Measurements from ENCODE around the gene RSPH9. TPM values are rescaled to one million over a fixed set of nuclear protein-coding genes. Genes with fewer than 3 reads are reported as not detected.

RSPH9 gene
- total and polyA plus RNA-seq, 2 donors (not counting 3 experiments of a cell fraction or from before 2014, with no cell fraction given) = 0.18 to 0.27 TPM

DNA sequence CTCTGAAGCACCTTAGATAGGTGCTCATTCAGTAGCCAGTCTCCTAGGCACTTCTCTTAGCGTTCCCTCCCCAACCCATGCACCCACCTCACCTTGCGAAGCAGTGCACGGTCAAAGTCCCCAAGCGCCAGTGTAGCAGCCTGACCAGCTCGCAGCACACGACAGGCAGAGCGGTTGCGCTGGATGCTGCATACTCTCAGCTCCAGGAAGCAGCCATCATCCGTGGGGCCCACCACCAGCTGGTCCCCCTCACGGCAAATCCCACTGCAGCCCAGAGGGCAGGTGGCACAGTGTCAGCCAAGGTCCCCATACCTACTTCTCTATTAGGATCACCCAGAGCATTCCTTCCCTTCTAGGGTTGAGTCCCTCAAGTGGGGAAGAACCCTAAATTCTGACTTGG, 22.3 kb upstream of the RSPH9 start:
- H4K20me1 ChIP-seq (replicated peaks; ENCODE audit: control insufficient read depth, extremely low read depth, insufficient read depth, low read length) = no peaks in the 10 kb centered on the region
- peaks cover 17% of the 10 kb centered on the region for H3K79me2 ChIP-seq (ENCODE audit: control insufficient read depth, insufficient read depth, low read length)
- DNase-seq (ENCODE audit: low read depth, low spot score) = no peak
- H3K9me1 ChIP-seq (replicated peaks; ENCODE audit: control insufficient read depth, extremely low read depth, insufficient read depth, low read length) = no peaks in the 10 kb centered on the region
- TF ChIP-seq MYC (IDR thresholded peaks at IDR 0.05; ENCODE audit: low read depth, low read length) (no peak), POLR2A (IDR thresholded peaks at IDR 0.05; ENCODE audit: low read depth, low read length) (no peak), JUN (IDR thresholded peaks at IDR 0.05; ENCODE audit: borderline replicate concordance, insufficient read depth, insufficient read length, low read depth) (no peak), CTCF (IDR thresholded peaks at IDR 0.05; ENCODE audit: extremely low read depth in 1 of 2, insufficient read depth in 1 of 2, low read depth in 1 of 2, low read length in 2 of 2) (no peak), GATA2 (IDR thresholded peaks at IDR 0.05; ENCODE audit: insufficient read depth, insufficient read length, low read depth, low read length) (no peak), POLR2AphosphoS5 (IDR thresholded peaks at IDR 0.05; ENCODE audit: insufficient read depth, low read depth, low read length) (no peak), FOS (IDR thresholded peaks at IDR 0.05; ENCODE audit: borderline replicate concordance, insufficient read depth, low read length) (no peak), EZH2 (IDR thresholded peaks at IDR 0.05; ENCODE audit: borderline replicate concordance, low read depth, low read length, severe bottlenecking) (no peak)
- TF ChIP-seq, protein P1, sequence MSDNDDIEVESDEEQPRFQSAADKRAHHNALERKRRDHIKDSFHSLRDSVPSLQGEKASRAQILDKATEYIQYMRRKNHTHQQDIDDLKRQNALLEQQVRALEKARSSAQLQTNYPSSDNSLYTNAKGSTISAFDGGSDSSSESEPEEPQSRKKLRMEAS (IDR thresholded peaks at IDR 0.05; ENCODE audit: insufficient read depth, insufficient read length) = no peak
- H2AFZ ChIP-seq (ENCODE audit: low read depth, low read length) = no peak overlapping the region
- dilution Hi-C loops (cut with MboI; ENCODE audit: extremely low pct_ligation_motif_present, low sequenced_read_pairs) (no loop called here), intact Hi-C loops (cut with micrococcal nuclease) (no loop called here)
- H3K27me3 ChIP-seq (ENCODE audit: control insufficient read depth in 2 of 2, insufficient read depth in 2 of 2, low read length in 2 of 2) = no peaks in the 10 kb centered on the region
- no peak overlapping the region for H3K4me2 ChIP-seq (ENCODE audit: insufficient read depth, low read length)
- no peak overlapping the region for H3K27ac ChIP-seq (ENCODE audit: insufficient read depth, low read depth, low read length)
- CTCF ChIA-PET = interaction anchor here (1.0 kb wide), 1 partner anchor 14 kb away, joined by 3 read pairs; no protein-coding TSS in a partner anchor
- POLR2A ChIA-PET = interaction anchor here (0.6 kb wide), 1 partner anchor 36 kb away, joined by 3 read pairs; no protein-coding TSS in a partner anchor
- no peak for FAIRE-seq
- no TSS peak for BruUV-seq (replicated peaks)
- H3K36me3 ChIP-seq (ENCODE audit: control insufficient read depth in 2 of 2, extremely low read depth in 1 of 2, insufficient read depth in 2 of 2, low read length in 2 of 2) = peaks cover 16 to 45% of the 10 kb centered on the region in 2 experiments
- H3K4me1 ChIP-seq (ENCODE audit: control insufficient read depth, extremely low read depth, insufficient read depth, low read length) = peaks cover 13% of the 10 kb centered on the region
- H3K4me3 ChIP-seq (replicated peaks in 1 of 3; ENCODE audit: insufficient read depth in 1 of 3, low read depth in 1 of 3, low read length in 3 of 3) = no peak overlapping the region
- H3K9ac ChIP-seq (replicated peaks; ENCODE audit: extremely low read depth, insufficient read depth, low read length) = no peak overlapping the region
- H3K9me3 ChIP-seq (replicated peaks; ENCODE audit: control insufficient read depth, insufficient read depth, low read length) = no peaks in the 10 kb centered on the region

Measured in endothelial cell of umbilical vein (primary cell).